ENCODE results near the gene TP53BP2.

GRCh38 chr1:223748773-223749733, 96.7 kb downstream of the TP53BP2 start:
- TF ChIP-seq CTCF (conservative IDR thresholded peaks at IDR 0.05; ENCODE audit: low read length) (peak; percentile 81), EZH2phosphoT487 (IDR thresholded peaks at IDR 0.05; ENCODE audit: borderline replicate concordance) (no peak)
